HCT116 (cell line): Measurements from ENCODE around the gene RAD51D. TPM values are rescaled to one million over a fixed set of nuclear protein-coding genes. Genes with fewer than 3 reads are reported as not detected.

ENCODE experiments used
- ATAC-seq: fragments of 200-7000 bp; cut with Tn5 transposase; 2 replicates; pipeline ENCODE4 v1.9.1; 2020; ENCODE audit warnings: mild to moderate bottlenecking, moderate library complexity
- BruUV-seq: library from RNA; stranded (reverse); fragments of 400-500 nt; replicated peaks from 2 replicates; lab custom pipeline; 2021; lab: Mats Ljungman, UMichigan
- CTCF ChIA-PET: fragments of 300-600 bp; sonication (Branson Sonifier 250); formaldehyde crosslinking; loops from one replicate; lab custom pipeline; 2021; ENCODE audit warnings: antibody characterized with exemption; lab: Charles Lee
- POLR2A ChIA-PET: fragments of 300-600, 350-600 bp; sonication (Branson Sonifier 250); formaldehyde crosslinking; loops from one replicate; lab custom pipeline; 2021; ENCODE audit warnings: antibody characterized with exemption; lab: Charles Lee
- RAD21 ChIA-PET, 2 experiments: fragments of 300-600 bp; sonication (Branson Sonifier 250); formaldehyde crosslinking; loops; one replicate each; lab custom pipeline; 2023; ENCODE audit warnings: low total read pairs in 2 of 2; ENCODE audit not compliant: uncharacterized antibody in 2 of 2, unreplicated experiment in 2 of 2, low non-redundant PET in 1 of 2; lab: Charles Lee
- DNase-seq: peaks from one replicate; pipeline ENCODE4 v3.0.0-alpha.2; 2010; ENCODE audit warnings: low read depth, low spot score
- H2AFZ ChIP-seq: fragments of 200-600 bp; shearing (Covaris generic), sonication (generic); 2 replicates; pipeline ENCODE4 v1.6.1; 2017; ENCODE audit warnings: low read depth, mixed run types, mixed read lengths, antibody characterized with exemption, low read length; ENCODE audit not compliant: poor library complexity, severe bottlenecking
- H3K27ac ChIP-seq: 2 replicates; pipeline ENCODE4 v1.5.1; 2012; ENCODE audit warnings: low read depth, low read length
- H3K27me3 ChIP-seq: fragments of 200-600 bp; sonication (generic); 2 replicates; pipeline ENCODE4 v1.6.1; 2016; ENCODE audit warnings: mixed run types, low read length, mixed read lengths; ENCODE audit not compliant: insufficient read depth
- H3K36me3 ChIP-seq, 2 experiments: fragments of 200-500 bp in 1 of 2; fragments of 200-600 bp in 1 of 2; sonication (Bioruptor generic) in 1 of 2; sonication (generic) in 1 of 2; 2 replicates each; pipeline versions ENCODE4 v1.5.1 to v1.6.1; 2014 to 2016; ENCODE audit warnings: low read length in 2 of 2, inconsistent platforms in 1 of 2, mixed read lengths in 1 of 2, mixed run types in 1 of 2; ENCODE audit not compliant: insufficient read depth in 2 of 2, control insufficient read depth in 1 of 2
- H3K4me1 ChIP-seq, 2 experiments: fragments of 200-600 bp in 1 of 2; sonication (generic) in 1 of 2; 2 replicates each; pipeline versions ENCODE4 v1.5.1 to v1.6.1; 2012 to 2017; ENCODE audit warnings: low read length in 2 of 2, inconsistent platforms in 1 of 2, mild to moderate bottlenecking in 1 of 2, mixed read lengths in 1 of 2, mixed run types in 1 of 2, moderate library complexity in 1 of 2; ENCODE audit not compliant: insufficient read depth in 2 of 2, control insufficient read depth in 1 of 2
- H3K4me2 ChIP-seq: fragments of 200-600 bp; sonication (generic); 2 replicates; pipeline ENCODE4 v1.6.1; 2017; ENCODE audit warnings: mixed run types, low read length, mixed read lengths
- H3K4me3 ChIP-seq, 2 experiments: fragments of 200-600 bp in 1 of 2; sonication (generic) in 1 of 2; replicated peaks in 1 of 2; 2 replicates each; pipeline ENCODE4 v1.5.1; 2011 to 2016; ENCODE audit warnings: low read length in 2 of 2, control low read depth in 1 of 2, low read depth in 1 of 2, mild to moderate bottlenecking in 1 of 2, mixed read lengths in 1 of 2, mixed run types in 1 of 2
- H3K79me2 ChIP-seq: fragments of 200-600 bp; sonication (generic); 2 replicates; pipeline ENCODE4 v1.6.1; 2017; ENCODE audit warnings: mild to moderate bottlenecking, mixed run types, low read length, moderate library complexity, mixed read lengths; ENCODE audit not compliant: insufficient read depth
- H3K9ac ChIP-seq: fragments of 200-600 bp; sonication (generic); 2 replicates; pipeline ENCODE4 v1.6.1; 2016; ENCODE audit warnings: low read length, mixed read lengths
- H3K9me2 ChIP-seq: fragments of 200-600 bp; sonication (generic), shearing (Covaris generic); 2 replicates; pipeline ENCODE4 v1.6.1; 2017; ENCODE audit warnings: mixed run types, mild to moderate bottlenecking, moderate library complexity; ENCODE audit not compliant: insufficient read depth
- H3K9me3 ChIP-seq, 2 experiments: fragments of 200-500 bp in 1 of 2; fragments of 200-600 bp in 1 of 2; sonication (Bioruptor generic) in 1 of 2; sonication (generic) in 1 of 2; 2 replicates each; pipeline ENCODE4 v1.6.1; 2014 to 2017; ENCODE audit warnings: low read length in 2 of 2, mixed read lengths in 2 of 2, inconsistent platforms in 1 of 2, low read depth in 1 of 2, mild to moderate bottlenecking in 1 of 2, mixed run types in 1 of 2, moderate library complexity in 1 of 2; ENCODE audit not compliant: control insufficient read depth in 1 of 2, insufficient read depth in 1 of 2
- H4K20me1 ChIP-seq: fragments of 200-600 bp; sonication (generic), shearing (Covaris generic); 2 replicates; pipeline ENCODE4 v1.6.1; 2017; ENCODE audit warnings: mixed run types, mild to moderate bottlenecking, moderate library complexity; ENCODE audit not compliant: insufficient read depth
- CBX3 ChIP-seq: IDR thresholded peaks from 2 replicates; pipeline ENCODE4 v1.6.1; 2012; ENCODE audit warnings: low read depth
- CTCF ChIP-seq, 3 experiments: fragments of 200-600 bp in 1 of 3; sonication (generic) in 1 of 3; IDR thresholded peaks in 2 of 3; conservative IDR thresholded peaks in 1 of 3; 2 replicates each; pipeline ENCODE4 v1.5.1; 2012 to 2017; ENCODE audit warnings: low read depth in 2 of 3, low read length in 2 of 3, antibody characterized with exemption in 1 of 3, borderline replicate concordance in 1 of 3, control low read depth in 1 of 3, mild to moderate bottlenecking in 1 of 3, mixed read lengths in 1 of 3, mixed run types in 1 of 3, moderate library complexity in 1 of 3; ENCODE audit not compliant: insufficient read depth in 1 of 3
- EZH2 ChIP-seq: fragments of 200-600 bp; sonication (generic); IDR thresholded peaks from 2 replicates; pipeline ENCODE4 v1.6.1; 2017; ENCODE audit warnings: antibody characterized with exemption, mixed run types
- FOSL1 ChIP-seq: IDR thresholded peaks from 2 replicates; pipeline ENCODE4 v1.6.1; 2012; ENCODE audit warnings: low read depth
- RAD21 ChIP-seq: IDR thresholded peaks from 2 replicates; pipeline ENCODE4 v1.6.1; 2012; ENCODE audit warnings: low read depth, mild to moderate bottlenecking
- SIN3A ChIP-seq: IDR thresholded peaks from 2 replicates; pipeline ENCODE4 v1.6.1; 2012; ENCODE audit warnings: low read depth
- TCF7L2 ChIP-seq: IDR thresholded peaks from 2 replicates; pipeline ENCODE4 v1.7.0; 2011; ENCODE audit warnings: borderline replicate concordance, inconsistent platforms; ENCODE audit not compliant: insufficient read depth, insufficient read length; ENCODE audit errors: extremely low read depth
- YY1 ChIP-seq: IDR thresholded peaks from 2 replicates; pipeline ENCODE4 v1.6.1; 2011; ENCODE audit warnings: low read length, low read depth, moderate library complexity, mild to moderate bottlenecking; ENCODE audit not compliant: insufficient replicate concordance; ENCODE audit errors: extremely low read depth
- ZFX ChIP-seq: fragments of 450-650 bp; IDR thresholded peaks from 2 replicates; pipeline ENCODE4 v1.6.1; 2017
- intact Hi-C: fragments of 100-400 bp; cut with micrococcal nuclease; formaldehyde crosslinking; loops from 2 replicates; pipeline ENCODE4 v1.10.0; 2022
- total RNA-seq: library from RNA; stranded (reverse); gene quantifications from one replicate; pipeline ENCODE4 v1.2.1, GENCODE V29; 2021; ENCODE audit not compliant: unreplicated experiment

RAD51D gene
- total RNA-seq, 1 experiment from 2014 or later, result 12.9 TPM

- intact Hi-C loops, result loop anchor here (1.0 to 2.0 kb wide), 2 partner anchors 26 to 91 kb away; partner anchors contain the start of gene RFFL
- Histone ChIP-seq H3K4me1 (peaks cover 36 to 54% of the 10 kb centered on the region in 2 experiments), H3K79me2 (peaks cover 35% of the 10 kb centered on the region), H3K9ac (peak overlapping the region; percentile 85), H3K27ac (peak overlapping the region; percentile 96), H3K27me3 (no peaks in the 10 kb centered on the region), H3K4me2 (peak overlapping the region; percentile 89), H4K20me1 (no peaks in the 10 kb centered on the region), H3K4me3 (peak overlapping the region; percentile 68 to 93), H3K36me3 (no peaks in the 10 kb centered on the region), H3K9me3 (no peaks in the 10 kb centered on the region), H3K9me2 (no peaks in the 10 kb centered on the region), H2AFZ (no peak overlapping the region)
- peak; percentile 57 for DNase-seq
- ChIA-PET POLR2A (interaction anchor here (1.4 kb wide), 1 partner anchor 26 kb away, joined by 4 read pairs; the partner anchor contains the start of gene RFFL), RAD21 (interaction anchor here in 1 of 2 experiments (0.7 kb wide), 1 partner anchor 99 kb away, joined by 3 read pairs; no protein-coding TSS in a partner anchor), CTCF (interaction anchor here (1.1 to 1.6 kb wide), 7 partner anchors 9 to 136 kb away, joined by 3 to 13 read pairs (median 5); partner anchors contain the start of genes RAD51D and RFFL)
- ATAC-seq, result peak; percentile 77
- TF ChIP-seq EZH2 (no peak), YY1 (peak; percentile 78), ZFX (peak; percentile 41), CBX3 (0 out of 2 replicates have a peak, but pooled peaks have one; percentile 38), SIN3A (no peak), TCF7L2 (peak; percentile 20), FOSL1 (no peak), CTCF (IDR thresholded peaks at IDR 0.05 in 2 of 3, conservative IDR thresholded peaks at IDR 0.05 in 1 of 3; ENCODE audit: borderline replicate concordance in 1 of 3, insufficient read depth in 1 of 3, low read depth in 2 of 3, low read length in 2 of 3) (peak; percentile 56 to 82 (median 81)), RAD21 (peak; percentile 61)
- no TSS peak for BruUV-seq
These were observed 30.6 kb downstream of the RAD51D start for GRCh38 chr17:35088881-35089585.
